ENCODE measurements around the gene LANCL3. TPM values are rescaled to one million over a fixed set of nuclear protein-coding genes. Genes with fewer than 3 reads are reported as not detected.

LANCL3 gene
- total RNA-seq, 4 donors from 2014 or later, result 0.93 to 2.4 (median 1.7) TPM

DNA sequence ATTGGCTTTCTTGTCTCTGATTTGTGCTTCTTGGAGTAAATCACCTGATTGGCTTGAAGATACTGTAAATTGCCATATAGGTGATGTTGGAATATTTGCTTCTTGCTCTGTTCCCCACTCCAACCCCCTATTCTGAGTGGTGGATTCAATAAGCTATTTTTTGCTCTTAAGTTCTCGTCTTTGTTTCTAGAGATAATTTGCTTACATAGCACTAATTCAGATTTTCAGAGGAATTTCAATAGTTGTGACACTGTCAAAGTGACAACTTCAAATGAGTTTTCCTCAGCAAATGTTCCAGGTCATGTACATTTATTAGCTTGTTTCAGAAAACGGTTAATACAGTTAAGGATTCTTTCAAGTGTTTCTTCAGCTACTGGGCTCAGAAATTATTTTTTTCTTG, 18.6 kb downstream of the LANCL3 start:
- H3K4me3 ChIP-seq (ENCODE audit: low read depth, poor library complexity, severe bottlenecking), result no peak overlapping the region
- DNase-seq (ENCODE audit: low spot score in 2 of 2), result no peak
- intact Hi-C loops (cut with DNase I; ENCODE audit: low total_unique reads), result no loop called here
- 70 to 81% methylated on average over 2 of the region's 2 CpGs for WGBS, 2 donors
- TF ChIP-seq, protein P1, sequence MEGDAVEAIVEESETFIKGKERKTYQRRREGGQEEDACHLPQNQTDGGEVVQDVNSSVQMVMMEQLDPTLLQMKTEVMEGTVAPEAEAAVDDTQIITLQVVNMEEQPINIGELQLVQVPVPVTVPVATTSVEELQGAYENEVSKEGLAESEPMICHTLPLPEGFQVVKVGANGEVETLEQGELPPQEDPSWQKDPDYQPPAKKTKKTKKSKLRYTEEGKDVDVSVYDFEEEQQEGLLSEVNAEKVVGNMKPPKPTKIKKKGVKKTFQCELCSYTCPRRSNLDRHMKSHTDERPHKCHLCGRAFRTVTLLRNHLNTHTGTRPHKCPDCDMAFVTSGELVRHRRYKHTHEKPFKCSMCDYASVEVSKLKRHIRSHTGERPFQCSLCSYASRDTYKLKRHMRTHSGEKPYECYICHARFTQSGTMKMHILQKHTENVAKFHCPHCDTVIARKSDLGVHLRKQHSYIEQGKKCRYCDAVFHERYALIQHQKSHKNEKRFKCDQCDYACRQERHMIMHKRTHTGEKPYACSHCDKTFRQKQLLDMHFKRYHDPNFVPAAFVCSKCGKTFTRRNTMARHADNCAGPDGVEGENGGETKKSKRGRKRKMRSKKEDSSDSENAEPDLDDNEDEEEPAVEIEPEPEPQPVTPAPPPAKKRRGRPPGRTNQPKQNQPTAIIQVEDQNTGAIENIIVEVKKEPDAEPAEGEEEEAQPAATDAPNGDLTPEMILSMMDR (IDR thresholded peaks at IDR 0.05), result no peak
- no peak for TF ChIP-seq POLR2A (IDR thresholded peaks at IDR 0.05)

DNA sequence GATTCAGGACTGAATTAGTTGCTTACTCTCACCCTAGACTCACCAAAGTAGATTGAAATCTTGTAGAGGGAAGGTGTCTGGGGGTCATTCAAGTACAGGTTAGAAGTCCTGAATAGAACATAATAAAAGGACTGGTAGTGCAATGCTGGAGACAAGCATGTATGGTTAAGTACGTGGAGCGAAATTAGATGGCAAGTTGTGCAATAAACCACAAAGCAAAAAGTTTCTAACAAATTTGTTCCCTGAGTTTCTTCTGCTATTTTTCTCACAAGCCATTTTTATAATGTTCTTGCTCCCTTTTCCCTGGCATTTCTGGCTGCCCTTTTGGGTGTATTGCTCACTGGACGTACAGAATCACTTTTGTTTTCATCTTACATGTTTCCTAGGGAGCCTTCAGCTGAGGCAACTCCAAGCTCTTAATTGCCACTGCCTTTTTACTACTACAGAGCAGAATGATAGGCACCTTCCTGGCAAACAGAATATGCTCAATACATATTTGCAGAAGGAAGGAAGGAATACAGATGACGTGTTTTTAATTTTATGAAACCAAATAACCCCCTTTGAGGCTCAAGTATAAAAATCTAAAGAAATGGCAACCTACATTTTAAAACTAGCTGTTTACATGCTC, 23.4 kb downstream of the LANCL3 start:
- intact Hi-C loops (cut with DNase I; ENCODE audit: low total_unique reads), result no loop called here
- DNase-seq (ENCODE audit: low spot score in 2 of 2), result no peak
- 56 to 58% methylated on average over 4 of the region's 4 CpGs for WGBS, 2 donors
- TF ChIP-seq, protein P1 (IDR thresholded peaks at IDR 0.05), result no peak
- no peak for TF ChIP-seq POLR2A (IDR thresholded peaks at IDR 0.05)
- no peak overlapping the region for H3K4me3 ChIP-seq (ENCODE audit: low read depth, poor library complexity, severe bottlenecking)

GRCh38 chrX:37599729-37600128, 28.3 kb downstream of the LANCL3 start:
- intact Hi-C loops (cut with DNase I; ENCODE audit: low total_unique reads), result no loop called here
- no peak for DNase-seq (ENCODE audit: low spot score in 2 of 2)
- WGBS, 2 donors, result 47 to 64% methylated on average over 2 of the region's 2 CpGs
- no peak overlapping the region for H3K4me3 ChIP-seq (ENCODE audit: low read depth, poor library complexity, severe bottlenecking)
- TF ChIP-seq, protein P1 (IDR thresholded peaks at IDR 0.05), result no peak
- TF ChIP-seq POLR2A (IDR thresholded peaks at IDR 0.05), result no peak

- intact Hi-C loops (cut with DNase I; ENCODE audit: low total_unique reads), result no loop called here
- no peak overlapping the region for H3K4me3 ChIP-seq (ENCODE audit: low read depth, poor library complexity, severe bottlenecking)
- no peak for TF ChIP-seq POLR2A (IDR thresholded peaks at IDR 0.05)
- TF ChIP-seq, protein P1 (IDR thresholded peaks at IDR 0.05), result no peak
- WGBS, 2 donors, result 17 to 53% methylated on average over 1 of the region's 1 CpG
- no peak for DNase-seq (ENCODE audit: low spot score in 2 of 2)
These were observed 32.5 kb downstream of the LANCL3 start for GRCh38 chrX:37603938-37604409.

DNA sequence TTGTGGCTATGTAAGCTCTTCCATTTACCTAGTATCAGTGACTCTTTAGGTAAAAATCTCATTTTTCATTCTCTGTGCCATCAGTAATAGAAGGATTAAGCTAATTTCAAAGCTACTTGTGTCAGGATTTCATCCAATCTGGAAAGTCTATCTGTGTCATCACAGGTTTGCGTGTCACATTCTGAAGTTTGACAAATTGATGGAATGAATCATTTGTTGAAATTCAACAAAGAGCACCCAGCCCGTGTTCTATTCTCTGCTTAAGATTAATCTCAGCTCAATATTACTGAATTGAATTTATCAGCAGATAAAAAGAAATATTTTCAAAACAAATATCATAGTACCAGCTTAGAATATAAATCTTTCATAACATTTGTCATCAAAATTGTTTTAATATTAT, 35.8 kb downstream of the LANCL3 start:
- WGBS, 2 donors, result 50 to 68% methylated on average over 2 of the region's 2 CpGs
- no peak overlapping the region for H3K4me3 ChIP-seq (ENCODE audit: low read depth, poor library complexity, severe bottlenecking)
- TF ChIP-seq, protein P1 (IDR thresholded peaks at IDR 0.05), result no peak
- no peak for TF ChIP-seq POLR2A (IDR thresholded peaks at IDR 0.05)
- DNase-seq (ENCODE audit: low spot score in 2 of 2), result no peak
- intact Hi-C loops (cut with DNase I; ENCODE audit: low total_unique reads), result no loop called here

GRCh38 chrX:37608156-37608555, 36.7 kb downstream of the LANCL3 start:
- no peak for DNase-seq (ENCODE audit: low spot score in 2 of 2)
- 64 to 92% methylated on average over 2 of the region's 2 CpGs for WGBS, 2 donors
- H3K4me3 ChIP-seq (ENCODE audit: low read depth, poor library complexity, severe bottlenecking), result no peak overlapping the region
- TF ChIP-seq, protein P1 (IDR thresholded peaks at IDR 0.05), result no peak
- TF ChIP-seq POLR2A (IDR thresholded peaks at IDR 0.05), result no peak
- intact Hi-C loops (cut with DNase I; ENCODE audit: low total_unique reads), result no loop called here
